Measurements from ENCODE around the gene ENTPD2. TPM values are rescaled to one million over a fixed set of nuclear protein-coding genes. Genes with fewer than 3 reads are reported as not detected.
A peak's percentile ranks its signal among the peaks of the same experiment; 100 is the strongest.

Gene ENTPD2
- total RNA-seq, 4 donors from 2014 or later = 10.1 to 14.7 (median 12.1) TPM

DNA sequence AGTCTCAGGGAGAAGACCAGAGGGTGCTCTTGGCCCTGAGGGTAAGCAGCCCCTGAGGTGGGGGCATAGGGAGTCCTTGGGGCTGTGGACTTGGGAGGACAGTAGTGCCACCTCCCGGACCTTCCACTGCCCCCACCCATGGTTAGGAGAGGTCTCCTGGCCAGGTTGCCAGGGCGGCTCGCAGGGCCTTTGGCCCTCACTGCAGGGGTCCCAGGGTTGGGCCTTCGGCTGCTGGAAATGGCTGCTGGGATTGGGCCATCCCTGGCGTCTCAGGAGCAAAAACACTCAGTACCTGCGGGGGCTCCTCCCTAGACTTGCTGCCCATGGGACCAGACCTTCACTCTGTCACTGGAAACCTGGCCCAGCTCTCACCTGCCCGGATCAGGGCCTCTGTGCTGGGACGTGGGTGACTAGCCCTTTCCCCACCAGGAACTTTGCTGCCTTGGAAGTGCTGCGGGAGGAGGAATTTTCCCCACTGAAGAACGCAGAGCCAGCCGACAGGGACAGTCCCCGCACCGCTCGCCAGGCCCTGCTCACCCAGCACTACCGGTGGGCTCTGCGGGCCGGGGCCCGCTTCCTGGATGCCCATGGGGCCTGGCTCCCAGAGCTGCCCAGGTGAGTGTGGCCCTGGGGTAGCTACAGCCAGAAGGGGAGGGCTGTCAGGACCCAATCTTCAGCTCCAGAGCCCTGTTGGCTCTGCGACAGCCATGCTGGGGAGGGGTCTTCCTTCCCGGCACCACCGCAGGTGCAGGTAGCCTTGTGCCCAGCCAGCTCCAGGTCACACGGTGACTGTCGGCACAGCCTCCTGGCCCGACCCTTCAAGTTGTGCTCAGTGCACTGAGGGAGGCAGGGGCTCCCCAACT lies 26.6 kb upstream of the ENTPD2 start:
- intact Hi-C loops (cut with DNase I; ENCODE audit: low total_unique reads) = no loop called here

DNA sequence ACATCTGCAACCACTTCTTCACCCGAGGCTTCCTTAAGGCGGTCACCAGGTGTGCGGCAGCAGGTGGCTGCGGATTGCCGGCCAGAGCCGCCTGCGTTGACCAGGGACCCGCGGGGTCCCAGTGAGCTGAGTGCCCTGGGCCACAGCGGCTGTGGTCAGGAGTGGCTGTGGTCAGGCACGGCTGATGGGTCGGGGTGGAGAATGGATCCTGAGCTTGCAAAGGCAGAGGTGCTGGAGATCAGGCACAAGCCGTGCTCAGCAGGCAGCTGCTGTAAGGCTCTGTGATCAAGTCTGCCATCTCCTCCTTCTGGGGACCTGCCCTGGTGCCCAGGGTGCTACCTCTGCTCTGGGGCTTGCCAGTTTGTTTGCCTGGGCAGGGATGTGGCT lies 25.5 kb upstream of the ENTPD2 start:
- intact Hi-C loops (cut with DNase I; ENCODE audit: low total_unique reads) = no loop called here
- DNase-seq (ENCODE audit: low spot score in 2 of 2) = no peak
- WGBS, 2 donors = 70 to 73% methylated on average over 6 to 13 of the region's 13 CpGs
- H3K4me3 ChIP-seq (ENCODE audit: low read depth, poor library complexity, severe bottlenecking) = no peak overlapping the region
- TF ChIP-seq, protein P1, sequence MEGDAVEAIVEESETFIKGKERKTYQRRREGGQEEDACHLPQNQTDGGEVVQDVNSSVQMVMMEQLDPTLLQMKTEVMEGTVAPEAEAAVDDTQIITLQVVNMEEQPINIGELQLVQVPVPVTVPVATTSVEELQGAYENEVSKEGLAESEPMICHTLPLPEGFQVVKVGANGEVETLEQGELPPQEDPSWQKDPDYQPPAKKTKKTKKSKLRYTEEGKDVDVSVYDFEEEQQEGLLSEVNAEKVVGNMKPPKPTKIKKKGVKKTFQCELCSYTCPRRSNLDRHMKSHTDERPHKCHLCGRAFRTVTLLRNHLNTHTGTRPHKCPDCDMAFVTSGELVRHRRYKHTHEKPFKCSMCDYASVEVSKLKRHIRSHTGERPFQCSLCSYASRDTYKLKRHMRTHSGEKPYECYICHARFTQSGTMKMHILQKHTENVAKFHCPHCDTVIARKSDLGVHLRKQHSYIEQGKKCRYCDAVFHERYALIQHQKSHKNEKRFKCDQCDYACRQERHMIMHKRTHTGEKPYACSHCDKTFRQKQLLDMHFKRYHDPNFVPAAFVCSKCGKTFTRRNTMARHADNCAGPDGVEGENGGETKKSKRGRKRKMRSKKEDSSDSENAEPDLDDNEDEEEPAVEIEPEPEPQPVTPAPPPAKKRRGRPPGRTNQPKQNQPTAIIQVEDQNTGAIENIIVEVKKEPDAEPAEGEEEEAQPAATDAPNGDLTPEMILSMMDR (IDR thresholded peaks at IDR 0.05) = no peak
- no peak for TF ChIP-seq POLR2A (IDR thresholded peaks at IDR 0.05)

More for the DNA sequence above, 26.6 kb upstream of the ENTPD2 start:
- no peak for DNase-seq (ENCODE audit: low spot score in 2 of 2)
- no peak for TF ChIP-seq POLR2A (IDR thresholded peaks at IDR 0.05)
- TF ChIP-seq, protein P1 (IDR thresholded peaks at IDR 0.05) = no peak
- H3K4me3 ChIP-seq (ENCODE audit: low read depth, poor library complexity, severe bottlenecking) = no peak overlapping the region
- 92 to 97% methylated on average over 11 to 24 of the region's 24 CpGs for WGBS, 2 donors

DNA sequence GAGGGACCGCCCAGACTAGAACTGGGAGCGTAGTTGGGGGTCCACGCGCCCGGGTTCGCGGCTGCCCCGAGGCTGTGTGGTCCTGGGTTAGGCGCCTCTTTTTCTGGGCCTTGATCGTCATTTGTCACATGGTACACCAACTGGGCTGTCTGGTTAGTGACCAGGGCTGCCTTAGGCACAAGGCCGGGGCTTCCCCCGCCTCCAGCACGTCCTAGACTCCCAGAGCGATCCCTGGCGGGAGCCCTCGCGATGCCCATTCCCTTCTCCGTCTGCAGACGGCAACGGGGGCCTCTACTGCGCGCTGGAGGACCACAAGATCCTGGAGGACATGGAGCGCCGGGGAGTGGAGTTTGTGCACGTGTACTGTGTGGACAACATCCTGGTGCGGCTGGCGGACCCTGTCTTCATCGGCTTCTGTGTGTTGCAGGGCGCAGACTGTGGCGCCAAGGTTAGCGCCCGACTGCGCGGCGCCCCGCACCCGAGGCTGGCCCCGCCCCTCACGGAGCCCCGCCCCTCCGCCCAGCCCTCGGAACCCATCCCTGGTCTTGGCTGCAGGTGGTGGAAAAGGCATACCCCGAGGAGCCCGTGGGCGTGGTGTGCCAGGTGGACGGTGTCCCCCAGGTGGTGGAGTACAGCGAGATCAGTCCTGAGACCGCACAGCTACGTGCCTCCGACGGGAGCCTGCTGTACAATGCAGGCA lies 25.0 kb upstream of the ENTPD2 start:
- no peak for DNase-seq (ENCODE audit: low spot score in 2 of 2)
- 52 to 64% methylated on average over 34 to 51 of the region's 51 CpGs for WGBS, 2 donors

DNA sequence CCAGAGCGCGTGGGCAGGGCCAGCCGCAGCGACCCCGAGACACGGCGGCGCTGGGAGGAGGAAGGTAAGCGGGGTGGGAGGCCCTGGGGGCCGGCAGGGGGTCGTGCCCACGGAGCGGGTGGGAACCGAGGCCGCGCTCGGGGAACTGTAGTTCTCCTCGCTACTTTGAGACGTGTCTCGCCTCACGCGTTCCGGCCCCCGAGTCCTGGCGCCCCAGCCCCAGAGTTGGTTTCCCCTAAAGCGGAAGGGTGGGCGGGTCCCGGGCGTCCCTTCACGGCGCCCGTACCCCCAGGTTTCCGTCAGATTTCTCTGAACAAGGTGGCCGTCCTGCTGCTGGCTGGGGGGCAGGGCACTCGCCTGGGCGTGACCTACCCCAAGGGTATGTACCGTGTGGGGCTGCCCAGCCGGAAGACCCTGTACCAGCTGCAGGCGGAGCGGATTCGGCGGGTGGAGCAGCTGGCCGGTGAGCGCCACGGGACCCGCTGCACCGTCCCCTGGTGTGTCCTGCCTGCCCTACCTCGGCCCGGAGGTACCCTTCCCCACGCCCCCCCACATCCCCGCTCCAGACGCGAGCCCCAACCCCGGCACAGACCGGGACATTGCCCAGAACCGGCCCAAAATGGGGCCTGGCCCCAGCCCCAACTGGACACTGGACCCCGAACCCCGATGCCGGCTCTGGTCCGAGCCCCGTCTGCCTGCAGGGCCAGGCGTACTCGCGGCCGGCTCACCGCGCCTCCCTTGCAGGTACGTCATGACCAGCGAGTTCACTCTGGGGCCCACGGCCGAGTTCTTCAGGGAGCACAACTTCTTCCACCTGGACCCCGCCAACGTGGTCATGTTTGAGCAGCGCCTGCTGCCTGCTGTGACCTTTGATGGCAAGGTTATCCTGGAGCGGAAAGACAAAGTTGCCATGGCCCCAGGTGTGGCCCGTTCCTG lies 24.2 kb upstream of the ENTPD2 start:
- no peak for DNase-seq (ENCODE audit: low spot score in 2 of 2)
- 19 to 23% methylated on average over 29 to 42 of the region's 76 CpGs for WGBS, 2 donors
- H3K4me3 ChIP-seq (ENCODE audit: low read depth, poor library complexity, severe bottlenecking) = peak overlapping the region; percentile 66
- intact Hi-C loops (cut with DNase I; ENCODE audit: low total_unique reads) = no loop called here
- no peak for TF ChIP-seq POLR2A (IDR thresholded peaks at IDR 0.05)
- TF ChIP-seq, protein P1 (IDR thresholded peaks at IDR 0.05) = no peak

More for the DNA sequence above, 25.0 kb upstream of the ENTPD2 start:
- no peak overlapping the region for H3K4me3 ChIP-seq (ENCODE audit: low read depth, poor library complexity, severe bottlenecking)
- TF ChIP-seq POLR2A (IDR thresholded peaks at IDR 0.05) = no peak
- TF ChIP-seq, protein P1 (IDR thresholded peaks at IDR 0.05) = no peak
- intact Hi-C loops (cut with DNase I; ENCODE audit: low total_unique reads) = no loop called here

DNA sequence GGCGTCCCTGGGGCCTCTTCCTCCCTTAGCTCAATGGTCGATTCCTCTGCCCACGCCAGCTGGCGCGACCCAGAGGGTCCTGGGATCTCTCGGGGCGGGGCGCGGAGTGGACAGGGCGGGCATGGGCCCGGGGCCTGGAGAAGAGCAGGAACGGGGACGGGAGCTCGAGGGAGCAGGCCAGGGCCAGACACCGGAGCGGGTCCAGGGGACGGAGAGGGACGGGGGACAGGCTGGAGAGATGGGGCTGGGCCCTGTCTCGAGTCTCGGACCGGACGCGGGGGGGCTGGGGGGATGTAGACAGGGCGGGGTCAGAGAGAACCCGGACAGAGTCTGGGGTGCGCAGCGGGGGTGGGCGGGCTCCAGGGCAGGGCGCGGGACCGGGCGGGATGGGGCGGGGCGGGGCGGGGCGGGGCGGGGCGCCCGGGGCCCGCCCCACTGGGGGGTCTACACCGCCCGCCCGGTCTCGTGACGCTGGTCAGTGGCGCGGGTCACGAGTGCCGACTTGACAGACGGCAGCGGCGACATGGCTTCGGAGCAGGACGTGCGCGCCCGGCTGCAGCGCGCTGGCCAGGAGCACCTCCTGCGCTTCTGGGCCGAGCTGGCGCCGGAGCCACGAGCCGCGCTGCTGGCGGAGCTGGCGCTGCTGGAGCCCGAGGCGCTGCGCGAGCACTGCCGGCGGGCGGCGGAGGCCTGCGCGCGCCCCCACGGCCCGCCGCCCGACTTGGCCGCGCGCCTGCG lies 23.3 kb upstream of the ENTPD2 start, which contains the start of gene UAP1L1:
Gene UAP1L1, plus strand, starts transcription at position 508 of the 738 bp plus-strand sequence. Its CDS starts 16 bp downstream, at position 524.
- H3K4me3 ChIP-seq (ENCODE audit: low read depth, poor library complexity, severe bottlenecking) = peak within 1 kb of the TSS; percentile 66
- peak; percentile 73 to 95 for DNase-seq (ENCODE audit: low spot score in 2 of 2)
- intact Hi-C loops (cut with DNase I; ENCODE audit: low total_unique reads) = no loop called here
- TF ChIP-seq POLR2A (IDR thresholded peaks at IDR 0.05) = no peak
- TF ChIP-seq, protein P1 (IDR thresholded peaks at IDR 0.05) = no peak
- WGBS, 2 donors = 13 to 26% methylated on average over 10 to 19 of the region's 87 CpGs
